HG02852 (cell line): Measurements from ENCODE around the gene CAMTA1.

Source experiments
- ATAC-seq: cut with Tn5 transposase; IDR thresholded peaks from one replicate; pipeline ENCODE4 v1.9.1; 2021; ENCODE audit warnings: mild to moderate bottlenecking, moderate library complexity; ENCODE audit not compliant: unreplicated experiment

CAMTA1 gene

GRCh38 chr1:6999826-7000225, 214.6 kb downstream of the CAMTA1 start:
- ATAC-seq: no peak

- no peak for ATAC-seq
These were observed 215.5 kb downstream of the CAMTA1 start for GRCh38 chr1:7000720-7001119.

- ATAC-seq: no peak
These were observed 217.5 kb downstream of the CAMTA1 start for GRCh38 chr1:7002728-7003127.

GRCh38 chr1:7003676-7004075, 218.4 kb downstream of the CAMTA1 start:
- no peak for ATAC-seq

- no peak for ATAC-seq
These were observed 218.9 kb downstream of the CAMTA1 start for GRCh38 chr1:7004181-7004580.

- no peak for ATAC-seq
These were observed 220.5 kb downstream of the CAMTA1 start for GRCh38 chr1:7005762-7006161.

- ATAC-seq: no peak
These were observed 222.0 kb downstream of the CAMTA1 start for GRCh38 chr1:7006996-7007871.

- ATAC-seq: no peak
These were observed 222.6 kb downstream of the CAMTA1 start for GRCh38 chr1:7007902-7008301.

GRCh38 chr1:7008331-7008730, 223.1 kb downstream of the CAMTA1 start:
- ATAC-seq: no peak

- no peak for ATAC-seq
These were observed 223.9 kb downstream of the CAMTA1 start for GRCh38 chr1:7008975-7009740.

- ATAC-seq: no peak
These were observed 224.7 kb downstream of the CAMTA1 start for GRCh38 chr1:7009741-7010525.

GRCh38 chr1:7010534-7011200, 225.4 kb downstream of the CAMTA1 start:
- ATAC-seq: no peak

- ATAC-seq: no peak
These were observed 226.6 kb downstream of the CAMTA1 start for GRCh38 chr1:7011826-7012225.

- ATAC-seq: no peak
These were observed 227.2 kb downstream of the CAMTA1 start for GRCh38 chr1:7012461-7012924.

- no peak for ATAC-seq
These were observed 228.8 kb downstream of the CAMTA1 start for GRCh38 chr1:7013833-7014639.

GRCh38 chr1:7014640-7014930, 229.3 kb downstream of the CAMTA1 start:
- no peak for ATAC-seq

GRCh38 chr1:7015022-7015421, 229.8 kb downstream of the CAMTA1 start:
- ATAC-seq: no peak

GRCh38 chr1:7018351-7018750, 233.1 kb downstream of the CAMTA1 start:
- ATAC-seq: no peak

GRCh38 chr1:7018826-7019225, 233.6 kb downstream of the CAMTA1 start:
- no peak for ATAC-seq

- no peak for ATAC-seq
These were observed 234.3 kb downstream of the CAMTA1 start for GRCh38 chr1:7019510-7019909.
